Kidney (tissue), 14 donors: ENCODE measurements around the gene FOXA3. TPM values are rescaled to one million over a fixed set of nuclear protein-coding genes. Genes with fewer than 3 reads are reported as not detected.
A peak's percentile ranks its signal among the peaks of the same experiment; 100 is the strongest.

Source experiments
- DNase-seq, 5 donors: peaks; one replicate each; pipeline ENCODE4 v3.0.0-alpha.2; 2013 to 2020
- FAIRE-seq: peaks from 2 replicates; lab custom pipeline; 2012; peaks lifted over from hg19 to GRCh38; lab: Jason Lieb, UNC
- H3K27ac ChIP-seq, 2 donors: one replicate each; pipeline ENCODE4 v1.7.0; 2013; ENCODE audit warnings: low read depth in 2 of 2, low read length in 2 of 2, inconsistent platforms in 1 of 2
- H3K27me3 ChIP-seq: one replicate; pipeline ENCODE4 v1.7.1; 2013; ENCODE audit warnings: low read length, inconsistent platforms; ENCODE audit not compliant: control insufficient read depth, insufficient read depth
- H3K36me3 ChIP-seq, 3 donors: one replicate each; pipeline versions ENCODE4 v1.7.0 to v1.7.1; 2013; ENCODE audit warnings: low read length in 3 of 3, control low read depth in 1 of 3, inconsistent platforms in 1 of 3; ENCODE audit not compliant: insufficient read depth in 3 of 3, control insufficient read depth in 2 of 3
- H3K4me1 ChIP-seq, 3 donors: one replicate each; pipeline versions ENCODE4 v1.7.0 to v1.7.1; 2013; ENCODE audit warnings: low read length in 3 of 3, inconsistent platforms in 1 of 3, low read depth in 1 of 3; ENCODE audit not compliant: control insufficient read depth in 2 of 3, insufficient read depth in 2 of 3
- H3K4me3 ChIP-seq, 3 donors: one replicate each; pipeline versions ENCODE4 v1.7.0 to v1.8.1; 2013; ENCODE audit warnings: low read length in 3 of 3, control low read depth in 1 of 3, inconsistent platforms in 1 of 3
- H3K9ac ChIP-seq, 3 donors: one replicate each; pipeline versions ENCODE4 v1.7.0 to v1.7.1; 2013; ENCODE audit warnings: low read length in 3 of 3, control low read depth in 1 of 3, inconsistent platforms in 1 of 3
- H3K9me3 ChIP-seq, 3 donors: one replicate each; pipeline versions ENCODE4 v1.7.0 to v1.7.1; 2013; ENCODE audit warnings: low read length in 3 of 3, control low read depth in 1 of 3, inconsistent platforms in 1 of 3; ENCODE audit not compliant: control insufficient read depth in 2 of 3, insufficient read depth in 1 of 3
- CTCF ChIP-seq: IDR thresholded peaks from 3 replicates; pipeline ENCODE4 v1.5.1; 2012; ENCODE audit warnings: mild to moderate bottlenecking, moderate library complexity, borderline replicate concordance; ENCODE audit not compliant: insufficient read depth; ENCODE audit errors: extremely low read depth
- intact Hi-C: fragments of 100-400 bp; cut with DNase I; formaldehyde crosslinking; loops from one replicate; pipeline ENCODE4 v1.11.1; 2022
- polyA plus RNA-seq: library from polyadenylated mRNA; stranded (reverse); fragments of 350-450 nt; fragmentation: Illumina TruSeq; extraction: RNeasy Lipid Tissue Mini Kit (QIAGEN cat#74804); gene quantifications from one replicate; pipeline ENCODE4 v1.2.3, GENCODE V29; 2014; ENCODE audit warnings: low read depth, low replicate concordance; ENCODE audit not compliant: insufficient read depth
- total RNA-seq: library from RNA; stranded (reverse); fragmentation: NEBNext Ultra II Directional; extraction: Animal tissue kit (Norgen Biotek cat#: 25700); gene quantifications from one replicate; pipeline ENCODE4 v1.2.1, GENCODE V29; 2021
- donor health status: control.
- donor health status: control.
- donor health status: control.
- donor health status: control.
- donor health status: control.
- donor health status: DM: yes; HTN: yes; CAD: no.
- donor health status: Normal renal cell carcinoma (clear cell type).

FOXA3 gene
- total and polyA plus RNA-seq, 2 donors from 2014 or later, result 1.8 to 3.7 TPM

- Histone ChIP-seq H3K27ac (no peak overlapping the region), H3K4me1 (no peaks in the 10 kb centered on the region), H3K36me3 (peaks cover 4 to 31% (median 9%) of the 10 kb centered on the region in 3 donors), H3K4me3 (no peak overlapping the region), H3K27me3 (no peaks in the 10 kb centered on the region), H3K9ac (no peak overlapping the region), H3K9me3 (no peaks in the 10 kb centered on the region)
- no peak for TF ChIP-seq CTCF
- FAIRE-seq (no peak), DNase-seq (no peak)
- intact Hi-C loops, result no loop called here
These were observed 9.9 kb upstream of the FOXA3 start for GRCh38 chr19:45854167-45854778.

GRCh38 chr19:45860359-45861259 lies 3.5 kb upstream of the FOXA3 start:
- Histone ChIP-seq H3K4me3 (no peak overlapping the region), H3K27ac (no peak overlapping the region), H3K27me3 (peaks cover 13% of the 10 kb centered on the region), H3K4me1 (peaks cover 0 to 10% (median 0%) of the 10 kb centered on the region in 3 donors), H3K9me3 (no peaks in the 10 kb centered on the region), H3K9ac (no peak overlapping the region), H3K36me3 (no peaks in the 10 kb centered on the region)
- no peak for DNase-seq
- no peak for TF ChIP-seq CTCF
- intact Hi-C loops, result no loop called here
- FAIRE-seq, result no peak

GRCh38 chr19:45862271-45862563 lies 1.9 kb upstream of the FOXA3 start:
- peak overlapping the region; percentile 65 to 99 (median 90) for H3K9ac ChIP-seq
- H3K27ac ChIP-seq, result peak overlapping the region; percentile 59 to 90
- no peak for TF ChIP-seq CTCF
- peak overlapping the region; percentile 89 to 100 (median 90) for H3K4me3 ChIP-seq
- no peak for FAIRE-seq
- H3K4me1 ChIP-seq, result peaks cover 0 to 10% (median 0%) of the 10 kb centered on the region in 3 donors
- H3K27me3 ChIP-seq, result peaks cover 16% of the 10 kb centered on the region
- no peaks in the 10 kb centered on the region for H3K36me3 ChIP-seq
- DNase-seq, result no peak
- H3K9me3 ChIP-seq, result no peaks in the 10 kb centered on the region
- intact Hi-C loops, result no loop called here
